Osteoblast (primary cell): ENCODE data around the gene DLGAP1. TPM values are rescaled to one million over a fixed set of nuclear protein-coding genes. Genes with fewer than 3 reads are reported as not detected.

Source experiments
- DNase-seq: peaks from one replicate; pipeline ENCODE4 v3.0.0; 2011; ENCODE audit warnings: low spot score, mixed read lengths; ENCODE audit not compliant: insufficient read length; ENCODE audit errors: missing footprints
- H2AFZ ChIP-seq: 2 replicates; pipeline ENCODE4 v1.6.0; 2011; ENCODE audit warnings: mild to moderate bottlenecking, low read length
- H3K27ac ChIP-seq: 2 replicates; pipeline ENCODE4 v1.5.1; 2011; ENCODE audit warnings: mild to moderate bottlenecking, low read depth, low read length, moderate library complexity
- H3K27me3 ChIP-seq: 2 replicates; pipeline ENCODE4 v1.6.0; 2012; ENCODE audit warnings: mild to moderate bottlenecking, control low read depth, inconsistent platforms, low read length, moderate library complexity; ENCODE audit not compliant: insufficient read depth
- H3K36me3 ChIP-seq: 2 replicates; pipeline ENCODE4 v1.5.1; 2011; ENCODE audit warnings: mild to moderate bottlenecking, low read length, control low read depth, moderate library complexity; ENCODE audit not compliant: insufficient read depth
- H3K4me1 ChIP-seq: 2 replicates; pipeline ENCODE4 v1.5.1; 2011; ENCODE audit warnings: mild to moderate bottlenecking, low read length, control low read depth, moderate library complexity; ENCODE audit not compliant: insufficient read depth
- H3K4me2 ChIP-seq: 2 replicates; pipeline ENCODE4 v1.6.0; 2011; ENCODE audit warnings: mild to moderate bottlenecking, low read length; ENCODE audit not compliant: insufficient read depth
- H3K4me3 ChIP-seq: fragments of 200-600 bp; sonication (generic); 3 replicates; pipeline ENCODE4 v1.5.1; 2012; ENCODE audit warnings: mild to moderate bottlenecking, low read length, inconsistent platforms; ENCODE audit not compliant: insufficient read depth
- H3K79me2 ChIP-seq: 2 replicates; pipeline ENCODE4 v1.6.0; 2012; ENCODE audit warnings: mild to moderate bottlenecking, low read length, control low read depth, inconsistent platforms; ENCODE audit not compliant: insufficient read depth
- H3K9me3 ChIP-seq: 2 replicates; pipeline ENCODE4 v1.5.1; 2011; ENCODE audit warnings: low read depth, low read length, control low read depth
- H4K20me1 ChIP-seq: 2 replicates; pipeline ENCODE4 v1.6.0; 2012; ENCODE audit warnings: mild to moderate bottlenecking, low read length, control low read depth; ENCODE audit not compliant: insufficient read depth
- total RNA-seq: library from RNA; depleted of rRNA; stranded (reverse); fragments of >200 nt; gene quantifications from 2 replicates; pipeline ENCODE4 v1.2.3, GENCODE V29; 2012
- TF ChIP-seq, protein P1 (sequence below): IDR thresholded peaks from 2 replicates; pipeline ENCODE4 v1.5.1; 2011; ENCODE audit warnings: mild to moderate bottlenecking, low read depth, low read length, moderate library complexity; ENCODE audit errors: extremely low read depth

The DLGAP1 gene
- total RNA-seq, 1 donor: not detected

DNA sequence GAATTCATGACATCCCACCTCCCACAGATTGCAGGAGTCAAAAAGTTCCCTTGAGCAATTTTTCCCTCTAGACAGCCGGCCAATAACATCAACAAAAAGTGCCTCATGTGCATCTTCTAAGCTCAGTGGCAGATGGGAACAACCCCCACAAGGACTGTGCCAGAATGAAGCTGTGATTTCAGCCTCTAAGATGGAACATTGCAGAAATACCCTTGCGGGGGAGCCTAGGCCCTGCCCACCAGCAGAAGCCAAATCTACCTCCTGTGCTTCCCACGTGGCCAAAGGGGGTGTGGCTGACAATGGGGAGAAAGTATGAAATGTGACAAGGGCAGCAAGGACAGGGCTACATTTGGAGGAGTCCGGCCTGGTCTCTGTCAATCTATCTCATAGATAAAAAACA, 522.8 kb downstream of the DLGAP1 start:
- TF ChIP-seq, protein P1, sequence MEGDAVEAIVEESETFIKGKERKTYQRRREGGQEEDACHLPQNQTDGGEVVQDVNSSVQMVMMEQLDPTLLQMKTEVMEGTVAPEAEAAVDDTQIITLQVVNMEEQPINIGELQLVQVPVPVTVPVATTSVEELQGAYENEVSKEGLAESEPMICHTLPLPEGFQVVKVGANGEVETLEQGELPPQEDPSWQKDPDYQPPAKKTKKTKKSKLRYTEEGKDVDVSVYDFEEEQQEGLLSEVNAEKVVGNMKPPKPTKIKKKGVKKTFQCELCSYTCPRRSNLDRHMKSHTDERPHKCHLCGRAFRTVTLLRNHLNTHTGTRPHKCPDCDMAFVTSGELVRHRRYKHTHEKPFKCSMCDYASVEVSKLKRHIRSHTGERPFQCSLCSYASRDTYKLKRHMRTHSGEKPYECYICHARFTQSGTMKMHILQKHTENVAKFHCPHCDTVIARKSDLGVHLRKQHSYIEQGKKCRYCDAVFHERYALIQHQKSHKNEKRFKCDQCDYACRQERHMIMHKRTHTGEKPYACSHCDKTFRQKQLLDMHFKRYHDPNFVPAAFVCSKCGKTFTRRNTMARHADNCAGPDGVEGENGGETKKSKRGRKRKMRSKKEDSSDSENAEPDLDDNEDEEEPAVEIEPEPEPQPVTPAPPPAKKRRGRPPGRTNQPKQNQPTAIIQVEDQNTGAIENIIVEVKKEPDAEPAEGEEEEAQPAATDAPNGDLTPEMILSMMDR: no peak
- Histone ChIP-seq H3K9me3 (no peaks in the 10 kb centered on the region), H4K20me1 (no peaks in the 10 kb centered on the region), H3K4me1 (no peaks in the 10 kb centered on the region), H3K4me2 (no peak overlapping the region), H2AFZ (no peak overlapping the region), H3K27ac (no peak overlapping the region), H3K27me3 (no peaks in the 10 kb centered on the region), H3K79me2 (no peaks in the 10 kb centered on the region), H3K4me3 (no peak overlapping the region), H3K36me3 (no peaks in the 10 kb centered on the region)
- no peak for DNase-seq

DNA sequence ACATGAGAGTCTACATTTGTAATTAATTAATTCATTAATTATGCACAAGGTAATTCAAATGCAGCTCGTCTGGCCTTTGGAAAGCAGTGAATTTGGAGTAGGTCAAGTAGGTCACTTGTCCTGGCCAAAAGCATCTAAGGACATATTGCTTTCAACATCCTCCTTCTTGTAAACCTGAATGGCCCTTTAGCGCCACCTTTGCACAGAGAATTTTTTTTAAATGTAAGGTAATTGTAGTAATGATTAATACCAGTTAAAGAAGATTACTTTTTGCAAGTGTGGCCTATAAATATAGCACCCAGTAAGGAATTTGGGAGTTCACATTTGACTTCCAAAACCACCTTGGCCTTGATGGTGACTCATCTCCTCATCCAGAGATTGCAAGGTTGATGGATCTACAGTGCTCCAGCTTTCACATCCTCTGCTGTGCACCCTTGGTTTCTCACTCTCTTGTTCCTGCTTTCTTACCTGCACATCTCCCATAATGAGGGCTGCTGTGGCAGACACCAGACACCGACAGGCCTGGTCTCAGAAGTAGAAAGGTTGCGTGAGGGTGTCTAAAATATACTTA, 523.5 kb downstream of the DLGAP1 start:
- Histone ChIP-seq H2AFZ (no peak overlapping the region), H3K79me2 (no peaks in the 10 kb centered on the region), H3K9me3 (no peaks in the 10 kb centered on the region), H4K20me1 (no peaks in the 10 kb centered on the region), H3K36me3 (no peaks in the 10 kb centered on the region), H3K4me1 (no peaks in the 10 kb centered on the region), H3K4me2 (no peak overlapping the region), H3K27me3 (no peaks in the 10 kb centered on the region), H3K27ac (no peak overlapping the region), H3K4me3 (no peak overlapping the region)
- TF ChIP-seq, protein P1: no peak
- no peak for DNase-seq

DNA sequence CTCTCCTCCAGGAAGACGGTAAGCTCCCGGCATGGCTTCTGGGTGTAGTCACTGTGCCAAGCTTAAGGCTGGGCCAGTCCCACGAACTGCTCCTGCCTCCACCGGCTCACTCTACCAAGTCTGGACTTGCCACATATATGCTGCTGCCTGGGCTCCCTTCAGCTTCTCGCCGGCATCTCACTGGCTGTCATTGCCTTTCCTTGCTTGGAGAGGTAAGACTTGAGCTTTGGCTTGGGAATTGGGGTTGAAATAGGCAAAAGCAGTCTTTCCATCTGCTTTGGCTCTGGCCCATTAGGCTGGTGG, 524.1 kb downstream of the DLGAP1 start:
- DNase-seq: no peak
- Histone ChIP-seq H4K20me1 (no peaks in the 10 kb centered on the region), H3K4me2 (no peak overlapping the region), H3K4me3 (no peak overlapping the region), H2AFZ (no peak overlapping the region), H3K79me2 (no peaks in the 10 kb centered on the region), H3K27ac (no peak overlapping the region), H3K4me1 (no peaks in the 10 kb centered on the region), H3K27me3 (no peaks in the 10 kb centered on the region), H3K36me3 (no peaks in the 10 kb centered on the region), H3K9me3 (no peaks in the 10 kb centered on the region)
- TF ChIP-seq, protein P1: no peak

DNA sequence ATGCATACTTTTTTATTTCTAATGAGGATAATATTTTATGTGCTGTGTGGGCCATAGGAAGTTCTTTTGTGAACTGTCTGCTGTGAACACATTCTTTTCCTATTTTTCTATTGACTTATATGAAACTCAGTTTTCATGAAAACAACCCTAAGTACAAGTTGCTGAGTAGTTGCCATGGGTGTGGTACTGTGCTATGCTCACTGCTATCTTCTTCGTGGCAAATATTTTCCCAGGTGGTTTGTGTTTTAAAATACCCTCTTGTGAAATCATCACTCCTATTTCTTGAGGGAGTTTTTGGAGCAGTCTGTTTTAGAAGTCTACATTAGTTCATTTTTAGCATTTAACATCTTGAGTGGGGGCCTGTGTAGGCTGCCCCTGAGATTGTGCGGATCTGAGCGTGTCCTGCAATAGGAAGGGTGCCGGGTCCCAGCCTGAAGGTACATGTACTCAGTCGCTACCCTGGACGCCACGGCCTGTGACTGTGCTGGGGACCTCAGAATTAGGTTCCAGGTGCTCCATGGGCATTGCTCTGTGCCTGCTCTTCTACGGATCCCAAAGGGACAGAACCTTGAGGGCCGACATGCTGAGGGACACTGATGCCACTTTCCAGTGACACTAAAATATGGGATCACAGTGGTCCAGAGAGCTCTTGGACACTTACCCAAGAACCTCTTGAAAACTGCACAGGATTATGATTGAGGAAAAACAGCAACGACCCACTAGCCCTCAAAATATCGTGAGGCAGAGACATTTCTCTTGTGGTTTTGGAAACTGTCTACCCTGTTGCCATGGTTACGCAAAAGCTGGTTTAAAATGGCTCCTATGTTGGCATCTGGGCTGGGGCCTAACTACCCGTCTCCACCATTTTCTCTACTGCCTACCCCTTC, 524.7 kb downstream of the DLGAP1 start:
- no peak overlapping the region for H3K27ac ChIP-seq
- no peak overlapping the region for H2AFZ ChIP-seq
- TF ChIP-seq, protein P1: no peak
- no peaks in the 10 kb centered on the region for H3K9me3 ChIP-seq
- H3K27me3 ChIP-seq: no peaks in the 10 kb centered on the region
- H3K4me1 ChIP-seq: no peaks in the 10 kb centered on the region
- H3K79me2 ChIP-seq: no peaks in the 10 kb centered on the region
- no peak overlapping the region for H3K4me2 ChIP-seq
- DNase-seq: no peak
- no peak overlapping the region for H3K4me3 ChIP-seq
- no peaks in the 10 kb centered on the region for H3K36me3 ChIP-seq
- H4K20me1 ChIP-seq: no peaks in the 10 kb centered on the region
